C4-2B (cell line): ENCODE results near the gene MX2.

Experiments used
- CTCF ChIP-seq: fragments of 450-650 bp; conservative IDR thresholded peaks from 2 replicates; pipeline ENCODE4 v1.5.1; 2017; ENCODE audit warnings: mild to moderate bottlenecking
- ZFX ChIP-seq: fragments of 450-650 bp; IDR thresholded peaks from 2 replicates; pipeline ENCODE4 v1.6.1; 2017

- TF ChIP-seq CTCF: no peak
- no peak for TF ChIP-seq ZFX
These were observed 96.7 kb downstream of the MX2 start for GRCh38 chr21:41458559-41458958.
